Measurements from ENCODE around the gene TTC39B.

TTC39B gene

DNA sequence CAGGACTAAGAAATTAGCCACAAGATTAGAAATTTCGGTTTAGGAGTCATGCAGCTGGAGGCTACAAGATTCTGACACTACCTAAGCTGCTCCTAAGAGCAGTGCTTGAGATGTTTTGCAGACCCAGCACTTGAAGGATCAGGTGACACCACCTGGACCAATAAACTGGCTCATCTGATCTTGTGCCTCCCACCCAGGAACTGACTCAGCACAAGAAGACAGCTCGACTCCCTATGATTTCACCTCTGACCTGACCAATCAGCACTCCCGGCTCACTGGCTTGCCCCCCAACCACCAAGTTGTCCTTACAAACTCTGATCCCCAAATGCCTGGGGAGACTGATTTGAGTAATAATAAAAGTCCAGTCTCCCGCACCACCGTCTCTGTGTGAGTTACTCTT lies 170.4 kb downstream of the TTC39B start:
- H3K9me3 Mint-ChIP-seq = no peaks in the 10 kb centered on the region
- no peaks in the 10 kb centered on the region for H3K27me3 Mint-ChIP-seq
- H3K4me3 Mint-ChIP-seq = no peak overlapping the region
- H3K4me1 Mint-ChIP-seq = peaks cover 6% of the 10 kb centered on the region
- no peaks in the 10 kb centered on the region for H3K36me3 Mint-ChIP-seq
- H3K27ac Mint-ChIP-seq = no peak overlapping the region
- ATAC-seq = no peak

DNA sequence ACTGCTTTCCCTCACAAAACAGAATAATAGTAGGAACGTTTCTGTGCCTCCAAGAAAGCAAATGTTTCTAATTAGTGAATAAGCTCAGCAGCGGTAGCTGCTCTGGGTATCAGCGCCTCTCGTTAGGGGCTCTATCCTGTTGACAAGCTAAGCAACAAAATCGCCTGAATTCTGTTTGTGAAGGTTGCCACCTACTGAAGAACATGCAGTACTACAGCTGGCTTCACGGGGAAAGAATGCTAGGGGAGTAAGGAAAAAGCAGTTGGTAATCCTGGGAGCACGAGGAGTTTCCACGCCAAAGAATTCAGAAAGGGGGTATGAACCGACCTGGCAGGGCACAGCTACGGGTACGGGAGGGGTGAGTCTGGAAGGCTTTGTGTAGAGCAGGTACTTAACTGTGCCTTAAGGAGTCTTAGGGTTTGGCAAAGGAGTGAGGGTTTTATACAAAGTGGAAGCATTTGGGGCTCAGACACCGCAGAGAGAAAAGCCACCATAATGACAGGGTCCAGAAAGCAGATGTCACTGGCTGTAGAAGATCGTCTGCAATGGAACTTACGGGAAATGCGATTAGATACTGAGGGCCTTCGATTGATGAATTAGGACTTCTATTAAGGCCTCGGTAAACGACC lies 171.7 kb downstream of the TTC39B start:
- H3K4me3 Mint-ChIP-seq = no peak overlapping the region
- ATAC-seq = no peak
- no peaks in the 10 kb centered on the region for H3K9me3 Mint-ChIP-seq
- no peaks in the 10 kb centered on the region for H3K36me3 Mint-ChIP-seq
- H3K4me1 Mint-ChIP-seq = peaks cover 6% of the 10 kb centered on the region
- H3K27ac Mint-ChIP-seq = no peak overlapping the region
- H3K27me3 Mint-ChIP-seq = no peaks in the 10 kb centered on the region

DNA sequence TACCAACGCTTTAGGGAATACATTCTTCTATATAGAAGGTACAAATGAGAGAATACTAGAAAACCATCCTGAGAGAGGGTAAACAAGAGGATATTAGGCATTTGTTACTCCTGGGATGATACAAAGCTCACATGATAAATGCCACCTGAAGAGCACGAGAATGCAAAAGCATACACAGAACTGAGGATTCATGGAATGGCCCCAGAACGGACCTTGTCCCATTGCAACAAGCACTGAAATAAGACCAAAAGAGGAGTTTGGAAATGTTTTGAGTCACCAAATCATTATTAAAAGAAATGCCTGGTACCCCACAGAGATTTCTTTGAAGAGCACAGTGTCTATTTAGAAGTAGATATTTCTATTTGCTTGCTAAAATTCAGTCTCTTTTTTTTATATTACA lies 173.5 kb downstream of the TTC39B start:
- no peak overlapping the region for H3K27ac Mint-ChIP-seq

DNA sequence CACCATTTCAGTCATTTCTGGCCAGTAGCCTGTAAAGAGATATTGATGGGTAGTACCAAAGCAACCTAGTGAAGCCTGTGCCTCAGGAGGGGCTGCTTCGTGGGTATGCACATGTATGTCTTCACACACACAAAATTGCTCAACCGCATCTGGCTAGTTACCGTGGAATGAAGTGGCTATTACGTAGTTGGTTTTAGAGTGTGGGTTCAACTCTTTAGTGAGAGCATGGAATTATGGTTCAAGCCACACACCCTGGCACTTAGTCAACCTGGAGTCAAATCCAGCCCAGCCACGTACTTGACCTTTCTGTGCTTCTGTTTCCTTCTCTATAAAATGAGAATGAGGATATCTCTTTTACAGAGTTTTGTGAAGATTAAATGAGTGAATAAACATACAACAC lies 174.9 kb downstream of the TTC39B start:
- H3K36me3 Mint-ChIP-seq = no peaks in the 10 kb centered on the region
- no peaks in the 10 kb centered on the region for H3K27me3 Mint-ChIP-seq
- H3K4me3 Mint-ChIP-seq = no peak overlapping the region
- ATAC-seq = no peak
- no peaks in the 10 kb centered on the region for H3K9me3 Mint-ChIP-seq
- no peak overlapping the region for H3K27ac Mint-ChIP-seq
- H3K4me1 Mint-ChIP-seq = peaks cover 6% of the 10 kb centered on the region

More for the DNA sequence above, 173.5 kb downstream of the TTC39B start:
- no peak for ATAC-seq
- Mint-ChIP-seq H3K4me3 (no peak overlapping the region), H3K9me3 (no peaks in the 10 kb centered on the region), H3K4me1 (peaks cover 6% of the 10 kb centered on the region), H3K36me3 (no peaks in the 10 kb centered on the region), H3K27me3 (no peaks in the 10 kb centered on the region)

DNA sequence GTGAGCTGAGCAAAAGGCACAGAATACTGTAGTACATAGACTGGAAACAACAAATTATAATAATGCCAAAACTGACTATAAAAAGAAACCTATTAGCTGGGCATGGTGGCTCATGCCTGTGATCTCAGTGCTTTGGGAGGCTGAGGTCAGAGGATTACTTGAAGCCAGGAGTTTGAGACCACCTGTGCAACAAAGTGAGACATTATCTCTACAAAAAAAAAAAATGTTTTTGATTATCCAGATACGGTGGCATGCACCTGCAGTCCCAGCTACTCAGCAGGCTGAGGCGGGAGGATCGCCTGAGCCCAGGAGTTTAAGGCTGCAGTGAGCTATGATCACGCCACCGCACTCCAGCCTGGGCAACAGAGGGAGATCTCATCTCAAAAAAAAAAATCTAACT lies 175.9 kb downstream of the TTC39B start:
- ATAC-seq = no peak
- H3K27ac Mint-ChIP-seq = no peak overlapping the region
- H3K4me1 Mint-ChIP-seq = peaks cover 6% of the 10 kb centered on the region
- H3K36me3 Mint-ChIP-seq = no peaks in the 10 kb centered on the region
- peaks cover 8% of the 10 kb centered on the region for H3K27me3 Mint-ChIP-seq
- H3K9me3 Mint-ChIP-seq = no peaks in the 10 kb centered on the region
- H3K4me3 Mint-ChIP-seq = no peak overlapping the region

DNA sequence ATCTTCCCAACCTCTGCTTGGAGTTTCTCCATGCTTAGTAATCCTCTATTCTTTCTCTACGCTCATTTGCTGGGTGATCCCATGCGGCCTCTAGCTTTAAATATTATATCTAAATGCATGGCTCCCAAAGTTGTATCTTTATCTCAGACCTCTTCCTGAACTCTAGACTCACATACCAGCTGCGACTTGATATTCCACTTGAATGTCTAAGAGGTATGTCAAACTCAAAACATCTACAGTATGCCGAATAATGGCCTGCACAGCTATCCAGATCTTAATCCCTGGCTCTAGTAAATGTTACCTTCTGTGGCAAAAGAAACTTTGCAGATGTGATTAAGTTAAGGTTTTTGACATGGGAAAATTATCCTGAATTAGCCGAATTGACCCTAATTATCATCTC lies 179.2 kb downstream of the TTC39B start:
- no peak for ATAC-seq
- H3K4me3 Mint-ChIP-seq = no peak overlapping the region
- H3K4me1 Mint-ChIP-seq = no peaks in the 10 kb centered on the region
- no peak overlapping the region for H3K27ac Mint-ChIP-seq
- H3K36me3 Mint-ChIP-seq = no peaks in the 10 kb centered on the region
- no peaks in the 10 kb centered on the region for H3K9me3 Mint-ChIP-seq
- peaks cover 17% of the 10 kb centered on the region for H3K27me3 Mint-ChIP-seq

DNA sequence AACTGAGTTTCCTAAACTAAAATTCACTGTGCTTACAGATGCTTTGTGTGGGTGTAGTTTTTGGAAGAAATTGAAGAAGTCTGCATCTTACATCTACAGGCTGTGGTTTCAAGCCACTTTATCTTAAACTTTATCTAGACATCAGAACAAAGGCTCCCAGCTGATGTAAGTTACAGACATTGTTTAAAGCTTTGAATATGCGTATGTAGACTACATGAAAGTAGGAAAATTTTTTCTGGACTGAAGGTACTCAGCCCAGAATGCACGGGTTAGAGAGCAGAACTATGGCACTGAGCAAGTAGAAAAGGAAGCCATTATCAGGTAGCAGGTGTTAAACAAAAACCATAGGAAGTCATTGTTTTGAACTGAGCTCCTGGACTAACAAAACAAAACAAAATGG lies 185.4 kb downstream of the TTC39B start:
- no peak for ATAC-seq
- H3K4me3 Mint-ChIP-seq = no peak overlapping the region
- no peaks in the 10 kb centered on the region for H3K4me1 Mint-ChIP-seq
- H3K27ac Mint-ChIP-seq = no peak overlapping the region
- H3K27me3 Mint-ChIP-seq = peaks cover 20% of the 10 kb centered on the region
- no peaks in the 10 kb centered on the region for H3K36me3 Mint-ChIP-seq
- no peaks in the 10 kb centered on the region for H3K9me3 Mint-ChIP-seq

DNA sequence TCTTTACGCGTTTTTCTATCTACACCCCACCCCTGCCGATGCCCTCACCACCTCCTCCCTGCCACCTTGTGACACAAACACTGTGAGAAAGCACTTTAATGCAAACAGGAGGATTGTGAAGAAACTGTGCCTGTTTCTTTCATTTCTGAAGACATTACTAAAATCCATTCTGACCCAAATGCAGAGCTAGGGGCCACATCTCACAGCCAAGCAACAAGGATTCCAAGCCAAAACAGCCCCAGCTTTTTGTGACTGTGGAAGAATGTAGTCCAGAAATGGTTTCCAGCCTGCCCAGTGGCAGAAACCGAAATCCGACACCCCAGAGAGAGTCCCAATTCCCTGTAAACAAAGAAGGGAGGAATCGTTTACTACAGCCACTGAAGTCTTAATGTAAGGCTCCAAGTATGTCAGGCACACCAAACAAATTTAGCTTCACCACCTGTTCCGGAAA lies 190.9 kb downstream of the TTC39B start:
- no peaks in the 10 kb centered on the region for H3K36me3 Mint-ChIP-seq
- H3K4me3 Mint-ChIP-seq = no peak overlapping the region
- no peaks in the 10 kb centered on the region for H3K9me3 Mint-ChIP-seq
- H3K27ac Mint-ChIP-seq = no peak overlapping the region
- H3K4me1 Mint-ChIP-seq = no peaks in the 10 kb centered on the region
- peaks cover 9% of the 10 kb centered on the region for H3K27me3 Mint-ChIP-seq
- no peak for ATAC-seq

DNA sequence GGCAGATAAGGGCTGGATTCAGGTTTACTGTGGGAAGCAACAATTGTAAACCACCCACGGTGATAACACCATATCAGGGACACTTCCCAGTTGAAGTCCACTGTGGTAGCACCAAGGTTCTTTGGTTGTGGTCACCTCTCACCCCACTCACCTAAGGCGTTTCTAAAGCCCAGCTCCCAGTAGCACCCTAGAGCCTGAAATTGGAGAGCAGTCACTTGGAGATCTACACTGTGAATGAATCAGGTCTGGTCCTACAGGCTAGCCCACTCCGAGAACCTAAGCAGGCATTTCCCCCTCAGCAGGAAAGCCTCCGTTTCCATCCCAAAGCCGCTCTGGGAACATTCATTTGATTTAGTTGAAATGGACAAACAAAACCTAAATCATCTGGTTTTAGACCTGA lies 191.3 kb downstream of the TTC39B start:
- peaks cover 9% of the 10 kb centered on the region for H3K27me3 Mint-ChIP-seq
- ATAC-seq = no peak
- H3K27ac Mint-ChIP-seq = no peak overlapping the region
- no peaks in the 10 kb centered on the region for H3K4me1 Mint-ChIP-seq
- no peak overlapping the region for H3K4me3 Mint-ChIP-seq
- H3K9me3 Mint-ChIP-seq = no peaks in the 10 kb centered on the region
- H3K36me3 Mint-ChIP-seq = no peaks in the 10 kb centered on the region

DNA sequence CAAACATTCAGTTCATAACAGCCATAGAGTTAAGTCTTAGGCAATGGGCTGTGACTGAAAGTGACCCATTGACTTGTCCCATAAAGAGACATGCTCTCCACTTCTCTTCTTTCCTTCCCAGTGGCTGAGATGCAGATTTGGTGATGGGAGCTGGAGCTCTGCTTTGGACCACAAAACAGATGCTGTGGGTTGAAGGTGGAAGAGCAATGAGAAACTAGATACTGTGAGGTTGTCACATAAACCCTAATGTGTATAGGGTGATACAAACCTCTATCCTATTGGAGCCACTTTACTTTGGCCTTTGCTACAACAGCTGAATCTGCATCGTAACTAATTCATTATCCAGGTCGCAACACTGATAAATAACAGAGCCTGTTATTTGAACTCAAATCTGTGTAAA lies 192.0 kb downstream of the TTC39B start:
- H3K27ac Mint-ChIP-seq = no peak overlapping the region
- no peak for ATAC-seq
- no peaks in the 10 kb centered on the region for H3K9me3 Mint-ChIP-seq
- no peak overlapping the region for H3K4me3 Mint-ChIP-seq
- no peaks in the 10 kb centered on the region for H3K4me1 Mint-ChIP-seq
- peaks cover 9% of the 10 kb centered on the region for H3K27me3 Mint-ChIP-seq
- no peaks in the 10 kb centered on the region for H3K36me3 Mint-ChIP-seq
